NCI-H226 (cell line): ENCODE results near the gene AQP12B.
"Not testable (repeated sequence)": the region's sequence is repeated elsewhere in the genome, so short reads cannot be mapped to it uniquely, and the experiment has no call there.

Experiments
- DNase-seq: peaks from one replicate; pipeline ENCODE4 v3.0.0-alpha.2; 2015

The AQP12B gene

DNA sequence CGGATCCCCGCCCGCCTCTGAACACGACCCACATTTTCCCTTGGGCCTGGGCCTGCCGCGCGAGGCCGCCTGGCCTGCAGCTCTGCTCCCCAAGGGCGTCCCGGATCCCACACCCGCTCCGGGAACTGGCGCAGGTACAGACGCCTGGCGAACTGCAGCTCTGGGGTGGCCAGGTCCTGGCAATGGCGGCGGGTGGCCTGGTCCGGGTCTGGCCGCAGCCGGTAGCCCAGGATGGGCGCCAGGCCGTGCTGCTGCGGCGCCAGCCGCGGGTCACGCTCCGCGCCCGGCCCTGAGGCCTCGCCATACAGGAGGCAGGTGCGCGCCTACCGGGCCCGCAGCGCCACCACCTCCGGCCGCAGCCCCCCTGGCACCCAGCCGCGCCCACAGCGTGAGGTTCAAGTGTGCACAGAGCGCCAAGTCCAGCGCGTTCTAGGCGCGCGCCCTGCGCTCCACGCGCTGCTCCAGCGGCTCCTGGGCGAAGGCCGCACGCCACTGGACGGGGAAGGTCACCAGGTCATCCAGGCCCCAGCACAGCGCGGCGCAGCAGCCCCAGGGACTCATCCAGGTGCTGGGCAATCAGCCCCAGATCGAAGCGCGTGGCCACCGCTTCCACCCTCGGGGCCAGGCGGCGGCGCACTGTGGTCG, 18.5 kb upstream of the AQP12B start:
- no peak for DNase-seq

DNA sequence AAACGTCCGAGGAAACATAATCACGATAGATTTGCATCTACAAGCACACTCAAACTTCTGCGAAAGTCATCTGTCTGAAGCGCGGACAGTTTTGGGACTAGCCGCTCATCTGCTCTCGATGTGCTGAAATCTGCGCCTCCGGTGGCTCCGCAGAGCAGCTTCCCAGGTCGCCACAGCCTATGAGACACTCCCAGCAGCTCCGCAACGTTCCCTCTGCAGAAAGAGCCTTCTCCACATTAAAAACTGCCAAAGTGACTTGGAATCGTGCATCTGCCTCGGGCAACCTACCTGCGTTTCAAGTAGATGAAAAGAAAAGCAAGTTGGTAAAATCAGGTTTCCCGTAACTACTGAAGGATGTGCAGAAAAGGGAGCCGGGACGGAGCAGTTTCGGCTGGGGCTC, 17.9 kb upstream of the AQP12B start:
- not testable (repeated sequence) for DNase-seq

DNA sequence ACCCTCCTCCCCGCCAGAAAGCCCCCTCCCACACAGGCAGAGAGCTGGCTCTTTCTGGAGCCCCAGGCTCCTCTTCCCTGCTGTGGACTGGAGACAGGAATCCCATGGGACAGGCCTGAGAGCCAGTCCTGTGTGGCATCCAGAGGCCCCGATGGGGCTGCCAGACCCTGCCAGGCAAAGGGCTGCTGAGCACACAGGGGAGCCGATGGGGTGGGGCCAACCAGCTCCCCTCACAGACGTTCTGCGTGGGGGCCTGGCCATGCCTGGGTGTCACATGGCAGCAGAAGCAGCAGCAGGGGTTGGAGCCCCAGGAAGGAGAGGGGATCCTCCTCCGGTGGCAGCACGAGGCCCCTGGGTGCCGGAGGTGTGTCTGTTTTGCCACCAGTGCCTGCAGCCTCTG, 17.1 kb upstream of the AQP12B start:
- not testable (repeated sequence) for DNase-seq

DNA sequence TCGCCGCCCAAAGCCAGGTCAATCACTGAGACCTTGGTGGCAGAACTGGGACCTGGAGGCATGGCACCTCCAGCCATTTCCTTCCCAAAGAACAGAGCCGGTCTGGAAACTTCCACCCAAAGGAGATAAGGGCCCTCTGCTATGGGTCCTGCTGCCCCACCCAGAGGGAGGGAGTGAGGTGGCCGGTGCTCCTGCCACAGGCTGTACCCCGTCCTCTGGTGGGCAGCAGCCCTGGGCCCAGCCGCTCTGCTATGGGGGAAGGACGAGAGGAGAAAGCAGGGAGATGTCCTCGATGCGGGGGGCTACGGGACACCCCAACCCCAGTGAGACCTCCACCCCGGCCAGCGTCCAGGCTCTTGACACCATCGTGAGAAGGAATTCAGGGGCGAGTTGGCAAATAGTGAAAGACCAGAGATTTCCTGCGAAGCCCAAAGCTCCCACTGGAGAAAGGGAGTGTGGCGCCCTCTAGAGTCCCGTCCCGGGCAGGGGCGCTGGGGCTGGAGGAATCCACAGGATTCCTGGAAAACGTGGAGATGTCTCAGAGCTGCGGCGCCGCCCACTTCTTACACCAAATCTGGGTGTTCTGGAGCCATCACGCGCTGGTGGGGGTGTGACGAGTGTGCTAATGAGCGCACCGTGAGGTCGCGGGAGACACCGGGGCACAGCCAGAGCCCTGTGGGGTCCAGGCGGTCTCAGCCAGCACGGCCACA, 16.3 kb upstream of the AQP12B start:
- not testable (repeated sequence) for DNase-seq

DNA sequence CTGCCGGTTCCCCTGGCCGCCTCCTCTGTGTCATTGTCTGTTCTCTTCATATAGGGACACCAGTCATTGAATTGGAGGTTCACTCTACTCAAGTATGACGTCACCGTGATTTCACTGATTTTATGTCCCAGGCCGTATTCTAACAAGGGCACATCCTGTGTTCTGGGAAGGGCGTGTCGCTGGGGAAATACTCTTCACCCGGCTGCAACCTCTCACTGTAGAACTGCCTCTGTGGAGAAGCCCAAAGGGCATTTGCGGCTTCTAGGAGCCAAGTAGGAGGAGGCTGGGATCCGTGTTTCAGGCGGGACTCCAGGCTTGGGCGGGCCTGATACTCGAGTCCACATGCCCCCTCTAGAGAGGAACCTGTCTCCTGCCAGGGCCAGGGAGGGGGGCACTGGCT, 13.8 kb upstream of the AQP12B start:
- not testable (repeated sequence) for DNase-seq

DNA sequence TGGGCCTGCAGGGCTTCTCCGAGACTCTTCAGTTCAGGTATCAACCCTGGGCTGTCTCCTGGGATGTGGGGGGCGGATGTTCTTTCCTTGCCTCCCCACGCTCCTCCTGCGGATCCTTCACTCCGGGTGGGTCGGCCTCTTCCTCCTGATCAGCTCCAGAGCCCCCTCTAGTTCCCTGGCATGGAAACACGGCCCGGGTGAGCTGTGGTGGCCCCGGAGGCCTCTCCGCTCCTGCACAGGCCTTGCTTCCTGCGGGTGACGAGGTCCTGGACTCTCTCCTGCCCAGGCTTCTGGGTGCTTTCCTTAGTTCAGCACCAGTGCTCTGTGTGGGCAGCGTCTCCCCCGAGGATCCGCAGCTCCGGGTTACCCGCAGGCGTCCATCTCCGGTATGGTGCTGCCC, 12.9 kb upstream of the AQP12B start:
- DNase-seq: not testable (repeated sequence)

DNA sequence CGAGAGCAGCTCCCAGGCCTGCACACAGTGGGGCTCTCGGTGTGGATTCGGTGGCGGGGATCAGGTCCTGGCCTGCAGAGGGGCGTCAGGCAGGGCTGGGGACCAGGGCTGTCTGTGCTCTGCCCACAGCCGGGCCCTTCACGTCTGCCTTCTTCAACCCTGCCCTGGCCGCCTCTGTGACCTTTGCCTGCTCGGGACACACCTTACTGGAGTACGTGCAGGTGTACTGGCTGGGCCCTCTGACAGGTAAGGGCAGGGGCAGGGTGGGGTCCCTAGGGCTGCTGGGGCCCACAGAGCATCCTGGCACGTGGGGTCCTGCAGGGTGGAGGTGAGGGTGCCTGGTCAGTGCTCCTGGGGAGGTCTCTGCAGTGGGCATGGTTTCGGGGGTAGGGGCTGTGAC, 11.6 kb upstream of the AQP12B start:
- not testable (repeated sequence) for DNase-seq

DNA sequence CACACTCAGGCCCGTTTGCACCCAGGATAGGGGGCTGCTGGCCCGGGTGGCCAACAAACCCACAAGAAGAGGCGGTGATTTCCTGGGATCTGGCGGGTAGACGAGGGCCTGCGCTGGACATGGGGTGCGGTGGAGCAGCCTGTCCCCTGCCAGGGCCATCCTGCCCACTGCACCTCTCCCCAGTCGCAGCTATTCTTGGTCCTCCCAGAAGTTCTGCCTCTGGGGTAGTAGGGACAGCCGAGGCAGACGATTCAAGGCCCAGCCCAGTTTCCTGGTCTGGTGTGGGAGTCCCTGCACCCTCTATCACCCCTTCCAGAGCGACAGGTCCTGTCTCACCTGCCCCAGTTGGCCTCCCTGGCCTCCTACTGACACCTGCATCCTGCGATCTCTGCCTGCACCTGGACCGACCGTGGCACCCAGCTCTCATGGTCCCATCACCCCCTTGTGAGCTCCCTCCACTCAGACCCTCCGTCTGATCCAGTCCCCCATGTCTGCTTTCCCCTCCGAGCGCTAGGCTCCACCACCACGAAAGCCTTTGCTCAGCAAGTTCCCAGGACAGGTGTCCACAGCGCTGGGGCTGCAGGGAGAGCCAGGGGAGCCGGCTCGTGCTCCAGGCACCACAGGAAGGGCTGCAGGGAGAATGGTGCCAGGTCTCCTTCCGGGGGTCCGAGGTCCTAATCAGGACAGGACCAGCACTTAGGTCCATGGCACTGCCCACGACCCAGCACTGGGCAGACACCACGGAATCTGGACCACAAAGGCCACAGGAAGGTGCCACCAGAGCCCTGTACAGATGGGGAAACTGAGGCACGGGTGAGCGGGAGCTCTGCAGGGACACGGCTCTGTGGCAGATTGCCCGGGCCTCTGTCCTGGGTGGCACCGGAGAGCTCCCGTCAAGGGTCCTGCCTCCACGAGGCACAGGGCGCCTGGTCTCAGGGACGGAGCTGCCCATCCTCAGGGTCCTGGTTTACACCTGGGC, 10.2 kb upstream of the AQP12B start:
- not testable (repeated sequence) for DNase-seq

DNA sequence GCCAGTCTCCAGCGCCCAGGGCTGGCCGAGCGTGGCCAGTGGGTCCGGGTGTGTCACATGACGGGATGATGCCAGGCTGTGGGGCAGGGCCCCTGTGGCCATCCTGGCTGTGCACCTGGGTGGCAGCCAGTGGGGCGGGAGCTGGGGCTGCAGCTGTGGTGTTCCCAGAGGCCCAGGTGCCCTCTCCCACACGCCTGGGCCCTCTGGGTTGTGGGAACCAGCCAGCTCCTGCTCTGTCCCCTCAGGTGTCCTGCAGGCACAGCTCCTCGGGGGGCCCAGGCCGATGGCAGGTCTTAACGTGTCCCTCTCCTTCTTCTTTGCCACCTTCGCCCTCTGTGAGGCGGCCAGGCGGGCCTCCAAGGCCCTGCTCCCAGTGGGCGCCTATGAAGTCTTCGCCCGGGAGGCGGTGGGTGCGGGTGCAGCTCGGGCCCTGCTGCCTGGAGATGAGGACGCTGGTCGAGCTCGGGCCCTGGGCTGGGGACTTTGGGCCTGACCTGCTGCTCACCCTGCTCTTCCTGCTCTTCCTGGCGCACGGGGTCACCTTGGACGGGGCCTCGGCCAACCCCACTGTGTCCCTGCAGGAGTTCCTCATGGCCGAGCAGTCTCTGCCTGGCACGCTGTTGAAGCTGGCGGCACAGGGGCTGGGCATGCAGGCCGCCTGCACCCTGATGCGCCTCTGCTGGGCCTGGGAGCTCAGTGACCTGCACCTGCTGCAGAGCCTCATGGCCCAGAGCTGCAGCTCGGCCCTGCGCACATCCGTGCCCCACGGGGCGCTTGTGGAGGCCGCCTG, 9.1 kb upstream of the AQP12B start, which contains the start of gene AQP12A:
Gene AQP12A, plus strand, starts transcription at position 236 of the 790 bp plus-strand sequence. Its CDS starts 48 bp downstream, at position 284.
- not testable (repeated sequence) for DNase-seq

DNA sequence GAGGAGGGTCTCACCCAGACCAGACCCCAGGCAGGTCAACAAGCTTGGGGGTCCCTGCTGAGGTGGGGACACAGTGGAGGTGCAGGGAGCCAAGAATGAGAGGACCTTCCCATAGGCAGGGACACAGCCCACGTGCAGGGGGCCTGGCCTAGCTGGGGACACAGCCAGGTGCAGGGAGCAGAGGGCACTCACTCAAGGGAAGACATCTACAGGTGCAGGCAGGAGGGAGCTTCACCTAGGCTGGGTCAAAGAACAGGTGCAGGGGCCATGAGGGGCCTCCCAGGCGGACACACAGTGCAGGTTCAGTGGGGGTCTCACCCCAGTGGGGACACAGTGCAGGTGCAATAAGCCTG, 8.4 kb upstream of the AQP12B start:
- not testable (repeated sequence) for DNase-seq

DNA sequence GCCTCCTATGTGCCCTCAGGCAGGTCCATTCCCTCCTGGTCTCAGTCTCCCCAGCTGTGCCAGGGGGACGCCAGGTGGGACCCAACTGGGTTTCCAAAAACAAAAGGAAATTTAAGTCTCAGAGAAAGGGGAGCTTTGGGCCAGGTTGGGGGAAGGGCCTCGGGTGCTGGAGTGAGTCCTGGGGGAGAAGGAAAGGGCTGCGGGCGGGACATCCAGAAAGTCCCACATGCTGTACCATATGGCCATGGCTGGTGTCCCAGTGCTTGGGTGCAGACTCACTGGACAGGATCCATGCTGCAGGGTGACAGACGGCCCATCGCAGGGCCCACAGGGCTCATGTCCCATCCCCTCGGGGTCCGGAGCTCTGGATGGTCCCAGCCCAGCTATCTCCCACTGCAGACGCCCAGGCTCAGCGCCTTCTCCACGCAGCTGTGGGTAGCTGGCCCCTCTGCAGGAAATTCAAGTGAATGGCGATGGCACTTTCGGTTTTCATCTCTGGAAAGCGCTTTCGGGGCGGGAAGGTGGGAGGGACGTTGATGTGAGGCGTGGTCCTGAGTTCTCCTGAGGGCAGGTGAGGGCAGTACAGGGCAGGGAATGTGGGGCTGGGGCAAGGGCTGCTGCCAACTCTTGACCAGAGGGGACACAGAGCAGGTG, 7.9 kb upstream of the AQP12B start:
- DNase-seq: not testable (repeated sequence)

DNA sequence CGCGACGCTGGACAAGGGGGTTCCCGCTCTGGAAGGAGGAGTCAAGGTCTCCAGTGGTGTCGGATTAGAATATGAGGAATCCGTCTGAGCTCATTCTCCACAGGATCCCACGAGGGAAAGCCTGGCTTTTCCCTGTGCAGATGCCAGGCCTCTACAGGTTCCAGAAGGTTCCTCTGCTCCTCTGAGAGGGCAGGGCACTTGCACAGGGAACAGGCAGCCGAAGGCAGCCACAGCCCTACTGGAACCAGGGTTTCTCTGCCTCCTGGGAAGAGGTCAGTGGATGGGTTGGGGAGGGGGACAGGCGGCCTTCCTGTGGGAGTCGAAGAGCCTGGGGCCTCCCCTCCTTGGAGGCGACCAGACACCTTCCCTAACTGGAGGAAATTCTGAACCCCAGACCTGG, 7.3 kb upstream of the AQP12B start:
- DNase-seq: no peak

DNA sequence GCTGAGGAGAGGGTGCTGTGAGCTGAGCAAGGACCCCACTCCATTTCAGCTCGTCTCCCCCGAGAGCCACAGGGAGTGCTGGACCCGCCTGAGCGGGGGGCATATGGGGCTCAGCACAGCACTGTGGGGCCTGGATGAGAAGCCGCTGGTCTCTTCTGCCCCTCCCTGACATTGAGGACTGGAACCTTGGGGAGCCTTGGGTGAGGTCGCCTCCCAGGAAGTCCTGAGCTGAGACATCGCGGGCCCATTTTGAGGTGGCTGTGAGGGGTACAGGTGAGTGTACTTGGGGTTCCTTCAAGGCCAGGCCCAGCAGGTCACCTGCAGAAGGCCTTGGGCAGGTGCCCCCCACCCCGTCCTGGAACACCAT, 5.9 kb upstream of the AQP12B start:
- no peak for DNase-seq

DNA sequence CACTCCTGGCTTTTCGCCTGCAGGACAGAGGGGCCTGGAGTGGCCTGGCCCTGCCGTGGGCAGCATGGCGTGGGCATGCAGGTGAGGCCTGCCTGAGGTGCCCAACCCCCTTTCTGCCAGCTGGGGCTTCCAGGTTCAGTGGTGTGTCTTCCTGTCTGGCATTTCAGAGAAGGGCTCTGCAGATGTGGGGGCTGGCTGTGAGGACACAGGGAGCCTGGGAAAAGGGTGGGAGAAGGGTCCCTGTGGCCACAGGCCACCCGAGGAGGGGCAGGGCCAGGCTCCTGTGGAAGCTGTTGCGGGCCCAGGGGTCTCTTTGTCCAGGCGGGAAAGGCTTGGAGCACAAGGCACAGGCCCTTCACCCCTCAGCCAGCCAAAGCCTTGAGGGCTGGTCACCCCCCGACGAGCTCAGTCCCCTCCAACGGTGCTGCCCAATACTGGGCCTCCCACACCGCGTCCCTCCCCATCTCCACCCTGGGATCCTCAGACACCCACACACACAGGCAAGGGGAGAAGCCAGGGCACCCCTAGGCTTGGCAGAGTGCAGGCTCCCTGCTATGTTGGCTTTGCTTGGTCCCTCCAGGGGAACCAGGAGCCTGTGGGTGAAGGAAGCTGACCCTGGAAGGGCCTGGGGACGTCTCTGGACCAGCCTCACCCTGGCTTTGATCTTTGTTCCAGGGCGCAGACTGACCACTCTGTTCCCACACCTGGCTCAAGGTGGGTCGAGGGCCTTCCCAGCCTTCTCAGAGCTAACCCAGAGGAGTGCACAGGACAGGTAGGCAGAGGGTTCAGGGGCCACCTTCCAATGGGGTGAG, 5.3 kb upstream of the AQP12B start:
- no peak for DNase-seq

DNA sequence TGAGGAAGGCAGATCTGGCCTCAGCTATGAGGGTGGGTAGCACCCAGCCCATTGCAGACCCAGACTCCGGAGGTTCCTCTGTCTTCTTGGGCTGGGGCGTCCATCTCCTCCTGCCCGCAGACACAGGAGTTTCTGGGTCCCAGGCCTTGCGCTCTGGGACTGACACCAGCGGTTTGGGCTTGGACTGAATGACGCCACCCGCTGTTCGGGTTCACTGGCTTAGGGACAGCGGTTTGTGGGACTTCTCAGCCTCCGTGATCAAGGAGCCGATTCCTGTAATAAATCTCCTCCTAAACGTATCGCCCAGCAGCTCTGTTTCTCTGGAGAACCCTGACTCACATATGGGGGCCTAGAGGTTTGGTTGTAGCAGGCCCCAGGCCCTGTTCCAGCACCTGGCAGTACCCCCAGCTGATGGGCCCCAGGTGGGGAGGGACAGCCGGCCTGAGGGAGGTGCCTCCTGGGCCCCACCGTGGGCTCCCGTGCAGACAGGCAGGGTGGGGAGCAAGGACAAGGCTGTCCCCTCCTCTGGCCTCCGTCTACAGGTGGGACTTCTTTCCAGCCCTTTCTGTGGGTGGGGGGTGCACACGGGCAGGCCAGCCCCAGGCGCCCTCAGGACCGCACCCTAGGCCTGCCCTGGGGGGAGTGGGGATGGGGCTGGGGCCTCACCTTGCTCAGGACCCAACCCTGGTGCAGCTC, 4.5 kb upstream of the AQP12B start:
- no peak for DNase-seq

DNA sequence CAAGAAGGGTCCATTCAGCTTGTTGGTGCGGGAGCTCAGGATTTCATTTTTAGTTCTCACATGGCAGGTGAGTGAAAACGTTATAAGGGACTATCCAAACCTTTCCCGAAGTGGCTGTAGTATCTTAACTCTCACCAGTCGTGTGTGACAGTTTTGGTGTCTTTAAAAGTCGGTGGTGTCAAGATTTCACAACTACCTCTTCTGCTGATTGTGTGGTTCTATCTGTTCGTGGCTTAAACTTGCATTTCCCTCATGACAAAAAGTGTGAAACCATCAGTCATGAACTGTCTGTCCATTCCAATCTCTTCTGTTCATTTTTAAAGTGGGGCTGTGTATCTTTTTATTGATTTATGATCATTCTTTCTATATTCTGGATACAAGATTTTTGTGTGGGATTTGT, 3.8 kb upstream of the AQP12B start:
- no peak for DNase-seq

DNA sequence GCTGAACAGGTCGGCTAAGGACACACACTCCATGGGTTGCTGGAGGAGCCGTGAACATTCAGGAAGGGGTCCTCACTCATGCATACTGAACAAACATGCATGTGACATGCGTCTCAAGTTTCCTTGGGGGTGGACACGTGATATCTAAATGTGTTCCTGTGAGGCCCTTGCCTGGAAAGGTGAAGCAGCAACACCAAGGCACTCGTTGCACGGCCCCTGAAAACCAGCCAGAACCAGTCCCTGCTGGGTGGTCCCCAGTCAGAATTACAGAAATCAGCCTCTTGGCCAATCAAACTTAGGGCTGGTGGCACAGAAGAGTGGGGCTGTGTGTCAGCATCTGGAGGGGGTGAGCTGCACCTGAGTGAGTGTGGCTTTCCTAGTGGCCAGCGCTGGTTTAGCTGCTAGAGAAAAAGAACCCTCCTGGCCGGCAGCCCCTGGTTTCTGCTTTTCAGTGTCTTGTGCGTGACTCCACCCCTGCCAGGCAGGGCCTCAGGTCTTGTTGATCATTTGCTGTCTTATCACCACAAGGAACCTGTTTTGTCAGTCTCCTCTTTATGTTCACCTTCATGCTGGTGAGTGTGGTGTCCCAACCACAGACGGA, 3.2 kb upstream of the AQP12B start:
- DNase-seq: no peak

DNA sequence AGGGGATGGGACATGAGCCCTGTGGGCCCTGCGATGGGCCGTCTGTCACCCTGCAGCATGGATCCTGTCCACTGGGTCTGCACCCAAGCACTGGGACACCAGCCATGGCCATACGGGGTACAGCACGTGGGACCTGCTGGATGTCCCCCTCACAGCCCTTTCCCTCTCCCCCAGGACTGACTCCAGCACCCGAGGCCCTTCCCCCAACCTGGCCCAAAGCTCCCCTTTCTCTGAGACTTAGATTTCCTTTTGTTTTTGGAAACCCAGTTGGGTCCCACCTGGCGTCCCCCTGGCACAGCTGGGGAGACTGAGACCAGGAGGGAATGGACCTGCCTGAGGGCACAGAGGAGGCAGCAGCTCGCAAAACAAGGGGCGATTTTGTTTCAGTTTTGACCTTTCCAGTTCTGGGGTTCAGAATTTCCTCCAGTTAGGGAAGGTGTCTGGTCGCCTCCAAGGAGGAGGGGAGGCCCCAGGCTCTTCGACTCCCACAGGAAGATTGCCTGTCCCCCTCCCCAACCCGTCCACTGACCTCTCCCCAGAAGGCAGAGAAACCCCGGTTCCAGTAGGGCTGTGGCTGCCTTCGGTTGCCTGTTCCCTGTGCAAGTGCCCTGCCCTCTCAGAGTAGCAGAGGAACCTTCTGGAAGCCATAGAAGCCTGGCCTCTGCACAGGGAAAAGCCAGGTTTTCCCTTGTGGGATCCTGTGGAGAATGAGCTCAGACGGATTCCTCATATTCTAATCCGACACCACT, 1.5 kb upstream of the AQP12B start:
- DNase-seq: not testable (repeated sequence)

DNA sequence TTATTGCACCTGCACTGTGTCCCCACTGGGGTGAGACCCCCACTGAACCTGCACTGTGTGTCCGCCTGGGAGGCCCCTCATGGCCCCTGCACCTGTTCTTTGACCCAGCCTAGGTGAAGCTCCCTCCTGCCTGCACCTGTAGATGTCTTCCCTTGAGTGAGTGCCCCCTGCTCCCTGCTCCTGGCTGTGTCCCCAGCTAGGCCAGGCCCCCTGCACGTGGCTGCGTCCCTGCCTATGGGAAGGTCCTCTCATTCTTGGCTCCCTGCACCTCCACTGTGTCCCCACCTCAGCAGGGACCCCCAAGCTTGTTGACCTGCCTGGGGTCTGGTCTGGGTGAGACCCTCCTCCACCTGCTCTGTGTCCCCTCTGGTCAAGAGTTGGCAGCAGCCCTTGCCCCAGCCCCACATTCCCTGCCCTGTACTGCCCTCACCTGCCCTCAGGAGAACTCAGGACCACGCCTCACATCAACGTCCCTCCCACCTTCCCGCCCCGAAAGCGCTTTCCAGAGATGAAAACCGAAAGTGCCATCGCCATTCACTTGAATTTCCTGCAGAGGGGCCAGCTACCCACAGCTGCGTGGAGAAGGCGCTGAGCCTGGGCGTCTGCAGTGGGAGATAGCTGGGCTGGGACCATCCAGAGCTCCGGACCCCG, 769 bp upstream of the AQP12B start:
- DNase-seq: not testable (repeated sequence)
